DND-41 (cell line): Measurements from ENCODE around the gene ARHGAP45.
A peak's percentile ranks its signal among the peaks of the same experiment; 100 is the strongest.

Source experiments
- ATAC-seq: fragments of 200-7000 bp; cut with Tn5 transposase; 3 replicates; pipeline ENCODE4 v1.9.1; 2021; ENCODE audit warnings: low read depth; ENCODE audit not compliant: insufficient read depth
- DNase-seq: peaks from one replicate; pipeline ENCODE4 v3.0.0-alpha.2; 2020
- H2AFZ ChIP-seq: 2 replicates; pipeline ENCODE4 v1.6.0; 2012; ENCODE audit warnings: low read depth, low read length
- H3K27ac ChIP-seq: 2 replicates; pipeline ENCODE4 v1.5.1; 2012; ENCODE audit warnings: low read length, inconsistent platforms
- H3K27me3 ChIP-seq: fragments of 200-600 bp; sonication (generic); 2 replicates; pipeline ENCODE4 v1.6.0; 2012; ENCODE audit warnings: low read length, mild to moderate bottlenecking, inconsistent platforms; ENCODE audit not compliant: insufficient read depth, poor library complexity
- H3K36me3 ChIP-seq: 2 replicates; pipeline ENCODE4 v1.5.1; 2012; ENCODE audit warnings: low read length, inconsistent platforms; ENCODE audit not compliant: insufficient read depth
- H3K4me1 ChIP-seq: 2 replicates; pipeline ENCODE4 v1.5.1; 2012; ENCODE audit warnings: mild to moderate bottlenecking, low read length; ENCODE audit not compliant: insufficient read depth
- H3K4me2 ChIP-seq: 2 replicates; pipeline ENCODE4 v1.6.0; 2012; ENCODE audit warnings: mild to moderate bottlenecking, moderate library complexity, low read length, inconsistent platforms; ENCODE audit not compliant: insufficient read depth
- H3K4me3 ChIP-seq, 2 experiments: fragments of 200-600 bp in 1 of 2; shearing (Covaris generic) in 1 of 2; 2 replicates each; pipeline ENCODE4 v1.5.1; 2012 to 2016; ENCODE audit warnings: inconsistent platforms in 2 of 2, low read length in 2 of 2, mild to moderate bottlenecking in 2 of 2, low read depth in 1 of 2, moderate library complexity in 1 of 2
- H3K79me2 ChIP-seq: 2 replicates; pipeline ENCODE4 v1.6.0; 2012; ENCODE audit warnings: low read length, inconsistent platforms; ENCODE audit not compliant: insufficient read depth
- H3K9ac ChIP-seq: 2 replicates; pipeline ENCODE4 v1.6.0; 2012; ENCODE audit warnings: low read depth, mild to moderate bottlenecking, inconsistent platforms, low read length, moderate library complexity
- H3K9me3 ChIP-seq: 2 replicates; pipeline ENCODE4 v1.5.1; 2012; ENCODE audit warnings: low read length, moderate library complexity, mild to moderate bottlenecking, inconsistent platforms; ENCODE audit not compliant: insufficient read depth, severe bottlenecking
- H4K20me1 ChIP-seq: 2 replicates; pipeline ENCODE4 v1.6.0; 2012; ENCODE audit warnings: low read length; ENCODE audit not compliant: insufficient read depth
- CTCF ChIP-seq: IDR thresholded peaks from 2 replicates; pipeline ENCODE4 v1.5.1; 2012; ENCODE audit warnings: borderline replicate concordance, low read length, moderate library complexity, mild to moderate bottlenecking; ENCODE audit not compliant: poor library complexity, severe bottlenecking; ENCODE audit errors: extremely low read depth
- EZH2 ChIP-seq: IDR thresholded peaks from 3 replicates; pipeline ENCODE4 v1.6.1; 2012; ENCODE audit warnings: borderline replicate concordance, low read depth, mild to moderate bottlenecking, moderate library complexity, low read length, inconsistent platforms; ENCODE audit not compliant: severe bottlenecking

The ARHGAP45 gene

GRCh38 chr19:1094655-1094977, 27.6 kb downstream of the ARHGAP45 start:
- Histone ChIP-seq H3K27me3 (no peaks in the 10 kb centered on the region), H3K9me3 (no peaks in the 10 kb centered on the region), H3K4me2 (peak overlapping the region; percentile 99), H3K36me3 (peaks cover 37% of the 10 kb centered on the region), H3K79me2 (peaks cover 38% of the 10 kb centered on the region), H4K20me1 (peaks cover 34% of the 10 kb centered on the region), H3K27ac (peak overlapping the region; percentile 72), H3K9ac (peak overlapping the region; percentile 91), H2AFZ (peak overlapping the region; percentile 60), H3K4me1 (peaks cover 26% of the 10 kb centered on the region), H3K4me3 (peak overlapping the region; percentile 98 to 99)
- no peak for TF ChIP-seq CTCF
- TF ChIP-seq EZH2: no peak
- ATAC-seq (no peak), DNase-seq (no peak)

- Histone ChIP-seq H3K36me3 (peaks cover 34% of the 10 kb centered on the region), H3K4me3 (peak within 1 kb of the TSS; percentile 98 to 99), H3K9me3 (no peaks in the 10 kb centered on the region), H2AFZ (peak within 1 kb of the TSS; percentile 73), H3K4me1 (peaks cover 26% of the 10 kb centered on the region), H4K20me1 (peaks cover 34% of the 10 kb centered on the region), H3K9ac (peak within 1 kb of the TSS; percentile 91), H3K27me3 (no peaks in the 10 kb centered on the region), H3K79me2 (peaks cover 38% of the 10 kb centered on the region), H3K4me2 (peak within 1 kb of the TSS; percentile 99), H3K27ac (peak within 1 kb of the TSS; percentile 87)
- DNase-seq: peak; percentile 97
- ATAC-seq: peak; percentile 99
- TF ChIP-seq EZH2 (no peak), CTCF (no peak)
These were observed 28.2 kb downstream of the ARHGAP45 start, which contains the start of gene POLR2E for GRCh38 chr19:1094978-1095701. TSS of gene POLR2E (minus strand) at chr19:1095375. CDS start at chr19:1095315, 60 bp downstream.

- no peak for ATAC-seq
- H3K9ac ChIP-seq: no peak overlapping the region
- H3K4me1 ChIP-seq: peaks cover 42% of the 10 kb centered on the region
These were observed 30.8 kb downstream of the ARHGAP45 start for GRCh38 chr19:1097810-1098176.

More at GRCh38 chr19:1097810-1098176, 30.8 kb downstream of the ARHGAP45 start:
- H3K27me3 ChIP-seq: no peaks in the 10 kb centered on the region
- H3K4me2 ChIP-seq: no peak overlapping the region
- no peaks in the 10 kb centered on the region for H3K9me3 ChIP-seq
- no peak overlapping the region for H2AFZ ChIP-seq
- TF ChIP-seq CTCF (no peak), EZH2 (no peak)
- no peak for DNase-seq
- H4K20me1 ChIP-seq: peaks cover 20% of the 10 kb centered on the region
- peaks cover 27% of the 10 kb centered on the region for H3K79me2 ChIP-seq
- H3K27ac ChIP-seq: no peak overlapping the region
- H3K4me3 ChIP-seq: no peak overlapping the region
- H3K36me3 ChIP-seq: peaks cover 12% of the 10 kb centered on the region
